ENCODE results near the gene GPRC5C. TPM values are rescaled to one million over a fixed set of nuclear protein-coding genes. Genes with fewer than 3 reads are reported as not detected.

GPRC5C gene
- total and polyA plus RNA-seq, 2 of the 8 experiments (the other 6 are each of a cell fraction or from before 2014, with no cell fraction given): 18.3 to 55.8 TPM

DNA sequence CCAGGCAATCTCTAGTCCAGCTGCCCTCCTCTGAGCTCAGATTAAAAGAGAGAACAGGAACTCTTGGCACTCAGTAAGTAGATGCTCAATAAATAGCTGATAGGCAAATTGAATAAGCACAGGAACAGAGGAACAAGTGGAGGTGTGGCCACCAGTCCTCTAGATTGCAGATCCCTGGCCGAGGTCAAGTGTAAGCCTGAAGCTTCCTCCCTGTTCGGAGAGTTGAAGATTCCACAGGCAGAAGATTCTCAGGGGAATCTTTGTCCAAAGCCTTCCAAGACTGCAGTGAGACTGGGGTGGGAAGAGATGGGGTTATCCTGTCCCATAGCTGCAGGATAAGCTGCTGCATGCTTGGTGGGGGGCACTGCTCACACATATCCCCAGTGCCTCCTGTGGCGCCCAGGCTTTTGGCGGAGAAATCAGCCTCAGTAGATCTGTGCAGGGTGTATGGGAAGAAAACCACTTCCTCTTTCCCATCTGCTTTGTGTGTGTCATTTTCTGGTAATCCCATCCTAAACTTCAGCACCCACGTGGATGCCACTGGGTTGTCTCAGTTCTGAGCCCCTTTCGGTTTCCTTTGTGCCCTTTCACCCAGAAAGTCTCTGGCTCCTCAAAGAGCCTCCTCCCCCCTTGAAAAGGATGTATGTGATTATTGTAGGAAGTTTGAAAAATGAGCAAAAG is 46.7 kb downstream of the GPRC5C start:
- Histone ChIP-seq H3K27me3 (replicated peaks in 1 of 4; ENCODE audit: control insufficient read depth in 3 of 4, extremely low read depth in 1 of 4, insufficient read depth in 3 of 4, low read length in 3 of 4) (no peaks in the 10 kb centered on the region; a peak in 1 of 7 replicates), H3K4me3 (ENCODE audit: extremely low read depth in 1 of 4, insufficient read depth in 2 of 4, low read depth in 3 of 4, low read length in 4 of 4) (no peak overlapping the region), H2AK5ac (ENCODE audit: low read depth, low read length) (no peak overlapping the region), H2BK15ac (ENCODE audit: low read length) (no peak overlapping the region), H3K14ac (ENCODE audit: insufficient read length) (no peak overlapping the region), H3K79me2 (ENCODE audit: control insufficient read depth in 1 of 2, insufficient read depth in 2 of 2, low read length in 2 of 2) (no peaks in the 10 kb centered on the region), H2BK20ac (ENCODE audit: low read length) (no peak overlapping the region), H2AFZ (ENCODE audit: low read length) (no peak overlapping the region), H3K36me3 (ENCODE audit: control insufficient read depth in 2 of 4, insufficient read depth in 4 of 4, low read length in 3 of 4) (no peaks in the 10 kb centered on the region), H3K56ac (replicated peaks; ENCODE audit: insufficient read length, low read depth, low read length) (no peak overlapping the region), H3K4me2 (ENCODE audit: insufficient read depth in 1 of 2, low read depth in 2 of 2, low read length in 2 of 2) (no peak overlapping the region), H4K20me1 (replicated peaks in 1 of 2; ENCODE audit: control insufficient read depth in 1 of 2, insufficient read depth in 2 of 2, low read length in 2 of 2) (no peaks in the 10 kb centered on the region), H4K5ac (ENCODE audit: insufficient read length, low read depth, low read length) (no peak overlapping the region), H3K4me1 (replicated peaks in 1 of 4; ENCODE audit: control insufficient read depth in 3 of 4, insufficient read depth in 4 of 4, low read length in 3 of 4) (no peaks in the 10 kb centered on the region), H3K27ac (ENCODE audit: low read depth, low read length) (no peak overlapping the region), H3K18ac (ENCODE audit: extremely low read depth, low read length) (no peak overlapping the region), H3K9ac (replicated peaks in 1 of 4; ENCODE audit: extremely low read depth in 1 of 4, low read depth in 3 of 4, low read length in 3 of 4) (no peak overlapping the region), H4K91ac (replicated peaks; ENCODE audit: insufficient read length, low read length) (no peak overlapping the region), H2BK120ac (replicated peaks; ENCODE audit: low read depth, low read length) (no peak overlapping the region), H4K8ac (ENCODE audit: extremely low read depth, insufficient read depth, low read length) (no peak overlapping the region), H3K79me1 (ENCODE audit: low read depth, low read length) (no peaks in the 10 kb centered on the region), H2BK12ac (ENCODE audit: low read depth, low read length) (no peak overlapping the region), H2BK5ac (ENCODE audit: low read depth, low read length) (no peak overlapping the region), H3K4ac (replicated peaks; ENCODE audit: insufficient read length, low read depth, low read length) (no peak overlapping the region), H3K23me2 (ENCODE audit: low read depth, low read length) (no peaks in the 10 kb centered on the region), H3K23ac (ENCODE audit: insufficient read length) (no peak overlapping the region), H3K9me3 (ENCODE audit: insufficient read depth in 2 of 2, low read depth in 1 of 2, low read length in 1 of 2) (peaks cover 7 to 13% of the 10 kb centered on the region in 2 experiments; a peak in 2 of 4 replicates)
- no peak for DNase-seq (ENCODE audit: low read depth in 1 of 2, low spot score in 2 of 2)
- TF ChIP-seq CHD1 (IDR thresholded peaks at IDR 0.05; ENCODE audit: low read depth, low read length) (no peak), RAD21 (IDR thresholded peaks at IDR 0.05 in 1 of 2, conservative IDR thresholded peaks at IDR 0.05 in 1 of 2; ENCODE audit: low read depth in 2 of 2, low read length in 2 of 2) (no peak), EGR1 (IDR thresholded peaks at IDR 0.05; ENCODE audit: borderline replicate concordance, low read depth, low read length) (no peak), TAF7 (optimal IDR thresholded peaks at IDR 0.05; ENCODE audit: borderline replicate concordance, low read depth, low read length) (no peak)
- no peak for FAIRE-seq
- WGBS, 2 experiments (ENCODE audit: extremely low coverage in 1 of 2, insufficient coverage in 1 of 2, insufficient read length in 1 of 2, insufficient replicate concordance in 2 of 2, low coverage in 1 of 2, low lambda C conversion rate in 2 of 2, missing lambda C conversion rate in 1 of 2): 93% methylated on average over 6 of the region's 6 CpGs; no CpG with 5 or more reads in 1 of the 2 experiments
- CTCF ChIA-PET (ENCODE audit: partially characterized antibody): interaction anchor here (0.8 to 2.0 kb wide), 7 partner anchors 17 to 157 kb away, joined by 3 to 12 read pairs (median 3); no protein-coding TSS in a partner anchor
- POLR2A ChIA-PET (ENCODE audit: partially characterized antibody): no interaction called here
